Neural progenitor cell (in vitro differentiated cells): ENCODE results near the gene AQR. TPM values are rescaled to one million over a fixed set of nuclear protein-coding genes. Genes with fewer than 3 reads are reported as not detected.
A peak's percentile ranks its signal among the peaks of the same experiment; 100 is the strongest.

Source experiments
- DNase-seq: peaks from one replicate; pipeline ENCODE4 v3.0.0-alpha.2; 2016; ENCODE audit warnings: low spot score
- H2AFZ ChIP-seq: fragments of 200-600 bp; sonication (generic); replicated peaks from 2 replicates; pipeline ENCODE4 v1.6.1; 2016; ENCODE audit warnings: antibody characterized with exemption
- H3F3A ChIP-seq: fragments of 200-600 bp; sonication (generic); 2 replicates; pipeline ENCODE4 v1.6.1; 2016; ENCODE audit warnings: antibody characterized with exemption, low read depth
- H3K27ac ChIP-seq: fragments of 200-600 bp; sonication (generic); 2 replicates; pipeline ENCODE4 v1.5.1; 2016; ENCODE audit warnings: mild to moderate bottlenecking
- H3K27me3 ChIP-seq: fragments of 200-600 bp; sonication (generic); 2 replicates; pipeline ENCODE4 v1.6.1; 2016; ENCODE audit warnings: mild to moderate bottlenecking, moderate library complexity
- H3K36me3 ChIP-seq: fragments of 200-600 bp; sonication (generic); 2 replicates; pipeline ENCODE4 v1.5.1; 2016
- H3K4me1 ChIP-seq: fragments of 200-600 bp; sonication (generic); 2 replicates; pipeline ENCODE4 v1.6.1; 2016; ENCODE audit warnings: mixed run types
- H3K4me2 ChIP-seq: fragments of 200-600 bp; sonication (generic); 2 replicates; pipeline ENCODE4 v1.6.1; 2016
- H3K4me3 ChIP-seq: fragments of 200-600 bp; sonication (generic); 2 replicates; pipeline ENCODE4 v1.5.1; 2016
- H3K79me2 ChIP-seq: fragments of 200-600 bp; sonication (generic); 2 replicates; pipeline ENCODE4 v1.6.1; 2016; ENCODE audit warnings: low read depth
- H3K9ac ChIP-seq: fragments of 200-600 bp; sonication (generic); 2 replicates; pipeline ENCODE4 v1.6.1; 2016
- H3K9me3 ChIP-seq: fragments of 200-600 bp; sonication (generic); 2 replicates; pipeline ENCODE4 v1.5.1; 2016; ENCODE audit warnings: low read depth
- H4K20me1 ChIP-seq: fragments of 200-600 bp; sonication (generic); 2 replicates; pipeline ENCODE4 v1.6.1; 2016; ENCODE audit warnings: low read depth
- H3K27ac Mint-ChIP-seq: 3 replicates; pipeline ENCODE4 v1.8.0; 2021; ENCODE audit warnings: mixed read lengths
- H3K27me3 Mint-ChIP-seq: 2 replicates; pipeline ENCODE4 v1.8.0; 2022; ENCODE audit warnings: low read depth, mild to moderate bottlenecking, inconsistent platforms, moderate library complexity, mixed read lengths; ENCODE audit not compliant: insufficient read depth
- H3K36me3 Mint-ChIP-seq: 3 replicates; pipeline ENCODE4 v1.8.0; 2021; ENCODE audit warnings: mixed read lengths
- H3K4me1 Mint-ChIP-seq: 3 replicates; pipeline ENCODE4 v1.8.0; 2021; ENCODE audit warnings: mixed read lengths
- H3K4me3 Mint-ChIP-seq: 3 replicates; pipeline ENCODE4 v1.8.0; 2021; ENCODE audit warnings: mild to moderate bottlenecking, moderate library complexity, mixed read lengths
- H3K9me3 Mint-ChIP-seq: 3 replicates; pipeline ENCODE4 v1.8.0; 2020; ENCODE audit warnings: mixed read lengths
- CTCF ChIP-seq: fragments of 200-600 bp; sonication (generic); IDR thresholded peaks from 2 replicates; pipeline ENCODE4 v1.5.1; 2017; ENCODE audit warnings: antibody characterized with exemption, mild to moderate bottlenecking
- EZH2 ChIP-seq: fragments of 200-600 bp; sonication (generic); IDR thresholded peaks from 2 replicates; pipeline ENCODE4 v1.6.1; 2017; ENCODE audit warnings: antibody characterized with exemption, mild to moderate bottlenecking, moderate library complexity
- EZH2phosphoT487 ChIP-seq: fragments of 200-600 bp; sonication (generic); IDR thresholded peaks from 2 replicates; pipeline ENCODE4 v1.6.1; 2017; ENCODE audit warnings: antibody characterized with exemption
- total RNA-seq: library from RNA; depleted of rRNA; stranded (reverse); fragments of >200 nt; gene quantifications from 2 replicates; pipeline ENCODE4 v1.2.3, GENCODE V29; 2015; ENCODE audit warnings: low replicate concordance

The AQR gene
- total RNA-seq, 1 donor from 2014 or later: 54.3 TPM

DNA sequence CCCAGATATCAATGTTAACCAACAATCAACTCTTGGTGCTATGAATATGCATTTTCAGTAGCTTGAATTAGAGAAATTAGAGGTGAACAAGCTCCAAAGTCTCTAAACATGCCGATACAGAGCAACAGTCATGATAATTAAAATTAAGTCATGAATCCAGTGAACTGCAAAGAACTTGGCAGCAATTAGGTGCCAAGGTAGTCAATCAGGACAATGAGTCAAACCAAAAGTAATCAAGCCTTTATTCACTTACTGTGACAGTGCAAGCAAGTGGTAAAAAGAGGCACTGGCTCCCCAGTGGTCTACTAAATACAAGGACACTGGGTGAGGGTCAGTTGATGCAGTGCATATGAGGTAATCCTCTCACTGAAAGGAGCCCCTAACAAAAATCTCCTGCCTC, 16.8 kb upstream of the AQR start:
- H3K9ac ChIP-seq: no peak overlapping the region
- peaks cover 6% of the 10 kb centered on the region for H3K36me3 Mint-ChIP-seq
- H3K79me2 ChIP-seq: peaks cover 60% of the 10 kb centered on the region

GRCh38 chr15:34984889-34985630, 15.5 kb upstream of the AQR start:
- peaks cover 67% of the 10 kb centered on the region for H3K79me2 ChIP-seq
- Mint-ChIP-seq H3K27me3 (no peaks in the 10 kb centered on the region), H3K4me1 (peaks cover 16% of the 10 kb centered on the region), H3K27ac (no peak overlapping the region), H3K9me3 (no peaks in the 10 kb centered on the region), H3K4me3 (no peak overlapping the region), H3K36me3 (peaks cover 6% of the 10 kb centered on the region)
- peaks cover 19% of the 10 kb centered on the region for H4K20me1 ChIP-seq
- no peaks in the 10 kb centered on the region for H3K27me3 ChIP-seq
- peaks cover 10% of the 10 kb centered on the region for H3K4me1 ChIP-seq
- H3K36me3 ChIP-seq: peaks cover 3% of the 10 kb centered on the region
- H3K27ac ChIP-seq: no peak overlapping the region
- no peak overlapping the region for H2AFZ ChIP-seq
- H3K9me3 ChIP-seq: no peaks in the 10 kb centered on the region
- TF ChIP-seq CTCF: no peak
- TF ChIP-seq EZH2phosphoT487: no peak
- no peak for TF ChIP-seq EZH2
- no peak overlapping the region for H3K9ac ChIP-seq
- H3K4me3 ChIP-seq: no peak overlapping the region
- DNase-seq: no peak
- H3F3A ChIP-seq: peaks cover 20% of the 10 kb centered on the region
- H3K4me2 ChIP-seq: no peak overlapping the region

More for the DNA sequence above, 16.8 kb upstream of the AQR start:
- TF ChIP-seq EZH2 (no peak), EZH2phosphoT487 (no peak), CTCF (no peak)
- H4K20me1 ChIP-seq: peaks cover 19% of the 10 kb centered on the region
- H3K36me3 ChIP-seq: peaks cover 3% of the 10 kb centered on the region
- H3F3A ChIP-seq: peaks cover 16% of the 10 kb centered on the region
- no peaks in the 10 kb centered on the region for H3K9me3 ChIP-seq
- H2AFZ ChIP-seq: no peak overlapping the region
- Mint-ChIP-seq H3K27ac (no peak overlapping the region), H3K27me3 (no peaks in the 10 kb centered on the region), H3K9me3 (no peaks in the 10 kb centered on the region), H3K4me1 (peaks cover 16% of the 10 kb centered on the region), H3K4me3 (peak overlapping the region; percentile 97)
- H3K4me3 ChIP-seq: peak overlapping the region; percentile 92
- no peak overlapping the region for H3K27ac ChIP-seq
- no peak for DNase-seq
- H3K27me3 ChIP-seq: no peaks in the 10 kb centered on the region
- peak overlapping the region; percentile 85 for H3K4me2 ChIP-seq
- H3K4me1 ChIP-seq: peaks cover 10% of the 10 kb centered on the region

- Histone ChIP-seq H3K4me3 (no peak overlapping the region), H3K4me1 (no peaks in the 10 kb centered on the region), H3K79me2 (peaks cover 10% of the 10 kb centered on the region), H3K36me3 (no peaks in the 10 kb centered on the region), H3K4me2 (no peak overlapping the region), H3F3A (peaks cover 8% of the 10 kb centered on the region), H2AFZ (no peak overlapping the region), H3K9ac (no peak overlapping the region), H4K20me1 (no peaks in the 10 kb centered on the region), H3K27ac (no peak overlapping the region), H3K27me3 (no peaks in the 10 kb centered on the region), H3K9me3 (no peaks in the 10 kb centered on the region)
- Mint-ChIP-seq H3K9me3 (no peaks in the 10 kb centered on the region), H3K36me3 (peaks cover 4% of the 10 kb centered on the region), H3K4me1 (peaks cover 2% of the 10 kb centered on the region), H3K27me3 (no peaks in the 10 kb centered on the region), H3K27ac (no peak overlapping the region), H3K4me3 (no peak overlapping the region)
- no peak for DNase-seq
- TF ChIP-seq EZH2: no peak
Observed at GRCh38 chr15:34976743-34977142, 7.2 kb upstream of the AQR start.

DNA sequence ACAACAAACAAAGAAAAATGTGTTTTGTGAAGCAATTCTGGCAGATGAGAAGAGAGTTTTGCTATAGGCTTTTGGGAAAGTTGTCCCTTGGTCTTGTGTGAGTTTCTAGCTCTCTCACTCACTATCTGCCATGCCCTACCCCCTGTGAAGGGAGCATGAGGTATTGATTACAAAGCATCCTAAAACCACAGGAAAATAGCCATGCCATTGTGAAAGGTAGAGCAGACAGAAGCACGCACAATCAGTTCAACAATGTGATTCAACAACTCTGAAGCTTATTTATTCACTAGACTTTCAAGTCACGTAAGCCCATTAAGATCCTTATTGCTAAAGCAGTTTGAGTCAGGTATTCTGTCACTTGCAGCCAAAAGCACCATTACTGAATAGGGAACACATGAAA, 6.5 kb upstream of the AQR start:
- no peak overlapping the region for H3K4me2 ChIP-seq
- Mint-ChIP-seq H3K4me3 (no peak overlapping the region), H3K27me3 (no peaks in the 10 kb centered on the region), H3K36me3 (peaks cover 4% of the 10 kb centered on the region), H3K4me1 (peaks cover 2% of the 10 kb centered on the region), H3K9me3 (no peaks in the 10 kb centered on the region), H3K27ac (no peak overlapping the region)
- H3K9me3 ChIP-seq: no peaks in the 10 kb centered on the region
- H2AFZ ChIP-seq: no peak overlapping the region
- H3K4me3 ChIP-seq: no peak overlapping the region
- H3K36me3 ChIP-seq: no peaks in the 10 kb centered on the region
- H3K27me3 ChIP-seq: no peaks in the 10 kb centered on the region
- no peaks in the 10 kb centered on the region for H3K4me1 ChIP-seq
- peaks cover 3% of the 10 kb centered on the region for H3F3A ChIP-seq
- no peak overlapping the region for H3K27ac ChIP-seq
- peak; percentile 74 for TF ChIP-seq EZH2phosphoT487
- no peak for TF ChIP-seq CTCF
- peak; percentile 5 for DNase-seq
- H3K79me2 ChIP-seq: peaks cover 10% of the 10 kb centered on the region
- no peaks in the 10 kb centered on the region for H4K20me1 ChIP-seq
- no peak overlapping the region for H3K9ac ChIP-seq
